HG03139 (cell line): Measurements from ENCODE around the gene KLHL21.
"Not testable (repeated sequence)": the region's sequence is repeated elsewhere in the genome, so short reads cannot be mapped to it uniquely, and the experiment has no call there.

Experiments
- ATAC-seq: cut with Tn5 transposase; IDR thresholded peaks from one replicate; pipeline ENCODE4 v1.9.1; 2021; ENCODE audit not compliant: unreplicated experiment

The KLHL21 gene

GRCh38 chr1:6600410-6601048 lies 2.1 kb downstream of the KLHL21 start:
- peak; percentile 5 for ATAC-seq

GRCh38 chr1:6599991-6600390 lies 2.7 kb downstream of the KLHL21 start:
- ATAC-seq, result not testable (repeated sequence)

GRCh38 chr1:6599141-6599975 lies 3.3 kb downstream of the KLHL21 start:
- no peak for ATAC-seq

GRCh38 chr1:6597777-6598131 lies 4.9 kb downstream of the KLHL21 start:
- ATAC-seq, result no peak

GRCh38 chr1:6596886-6597776 lies 5.5 kb downstream of the KLHL21 start:
- no peak for ATAC-seq

GRCh38 chr1:6596351-6596750 lies 6.3 kb downstream of the KLHL21 start:
- no peak for ATAC-seq

- no peak for ATAC-seq
Measured at GRCh38 chr1:6594977-6595740, 7.5 kb downstream of the KLHL21 start.

GRCh38 chr1:6593810-6594209 lies 8.9 kb downstream of the KLHL21 start:
- no peak for ATAC-seq

- ATAC-seq, result no peak
Measured at GRCh38 chr1:6592865-6593593, 9.6 kb downstream of the KLHL21 start.

- ATAC-seq, result no peak
Measured at GRCh38 chr1:6592441-6592840, 10.2 kb downstream of the KLHL21 start.

GRCh38 chr1:6591644-6592043 lies 11.0 kb downstream of the KLHL21 start:
- no peak for ATAC-seq

GRCh38 chr1:6591222-6591621 lies 11.4 kb downstream of the KLHL21 start:
- no peak for ATAC-seq

GRCh38 chr1:6590046-6590445 lies 12.6 kb downstream of the KLHL21 start:
- no peak for ATAC-seq

- ATAC-seq, result no peak
Measured at GRCh38 chr1:6588893-6589520, 13.7 kb downstream of the KLHL21 start.

- ATAC-seq, result no peak
Measured at GRCh38 chr1:6588128-6588892, 14.4 kb downstream of the KLHL21 start.

- ATAC-seq, result no peak
Measured at GRCh38 chr1:6587261-6588005, 15.2 kb downstream of the KLHL21 start.

GRCh38 chr1:6586404-6586816 lies 16.3 kb downstream of the KLHL21 start:
- ATAC-seq, result no peak

GRCh38 chr1:6585841-6586240 lies 16.8 kb downstream of the KLHL21 start:
- no peak for ATAC-seq
